Measurements from ENCODE around the gene KIAA1958. TPM values are rescaled to one million over a fixed set of nuclear protein-coding genes. Genes with fewer than 3 reads are reported as not detected.

Gene KIAA1958
- 10 to 100 TPM; 10.9 to 17.6 (median 13.8) TPM for polyA plus RNA-seq (ENCODE audit: insufficient read length in 4 of 4)

GRCh38 chr9:112486221-112487007, at the start of gene KIAA1958:
TSS of gene KIAA1958 (plus strand) at chr9:112486827. CDS start at chr9:112574081, 87,254 bp downstream.
- DNase-seq (ENCODE audit: low read depth in 4 of 4, low spot score in 2 of 4): peak in 3 of 4 donors; percentile 36 to 67 (median 48)

GRCh38 chr9:112437406-112437805, 49.2 kb upstream of the KIAA1958 start:
- DNase-seq (ENCODE audit: low read depth in 4 of 4, low spot score in 2 of 4): no peak

GRCh38 chr9:112439171-112439570, 47.5 kb upstream of the KIAA1958 start:
- DNase-seq (ENCODE audit: low read depth in 4 of 4, low spot score in 2 of 4): no peak

- peak in 1 of 4 donors; percentile 8 for DNase-seq (ENCODE audit: low read depth in 4 of 4, low spot score in 2 of 4)
Measured at GRCh38 chr9:112439825-112440224, 46.8 kb upstream of the KIAA1958 start.

GRCh38 chr9:112443200-112443599, 43.4 kb upstream of the KIAA1958 start:
- no peak for DNase-seq (ENCODE audit: low read depth in 4 of 4, low spot score in 2 of 4)

GRCh38 chr9:112443636-112444035, 43.0 kb upstream of the KIAA1958 start:
- no peak for DNase-seq (ENCODE audit: low read depth in 4 of 4, low spot score in 2 of 4)

- DNase-seq (ENCODE audit: low read depth in 4 of 4, low spot score in 2 of 4): no peak
Measured at GRCh38 chr9:112445196-112445595, 41.4 kb upstream of the KIAA1958 start.

- no peak for DNase-seq (ENCODE audit: low read depth in 4 of 4, low spot score in 2 of 4)
Measured at GRCh38 chr9:112446080-112446479, 40.5 kb upstream of the KIAA1958 start.

GRCh38 chr9:112446526-112446925, 40.1 kb upstream of the KIAA1958 start:
- no peak for DNase-seq (ENCODE audit: low read depth in 4 of 4, low spot score in 2 of 4)

GRCh38 chr9:112447283-112447761, 39.3 kb upstream of the KIAA1958 start:
- peak in 1 of 4 donors; percentile 10 for DNase-seq (ENCODE audit: low read depth in 4 of 4, low spot score in 2 of 4)

- DNase-seq (ENCODE audit: low read depth in 4 of 4, low spot score in 2 of 4): no peak
Measured at GRCh38 chr9:112462855-112463254, 23.8 kb upstream of the KIAA1958 start.

- no peak for DNase-seq (ENCODE audit: low read depth in 4 of 4, low spot score in 2 of 4)
Measured at GRCh38 chr9:112465352-112465751, 21.3 kb upstream of the KIAA1958 start.

- DNase-seq (ENCODE audit: low read depth in 4 of 4, low spot score in 2 of 4): no peak
Measured at GRCh38 chr9:112472996-112473395, 13.6 kb upstream of the KIAA1958 start.

GRCh38 chr9:112473986-112474385, 12.6 kb upstream of the KIAA1958 start:
- DNase-seq (ENCODE audit: low read depth in 4 of 4, low spot score in 2 of 4): no peak

- DNase-seq (ENCODE audit: low read depth in 4 of 4, low spot score in 2 of 4): no peak
Measured at GRCh38 chr9:112475318-112475717, 11.3 kb upstream of the KIAA1958 start.

GRCh38 chr9:112477330-112477729, 9.3 kb upstream of the KIAA1958 start:
- DNase-seq (ENCODE audit: low read depth in 4 of 4, low spot score in 2 of 4): no peak

- DNase-seq (ENCODE audit: low read depth in 4 of 4, low spot score in 2 of 4): no peak
Measured at GRCh38 chr9:112479221-112479620, 7.4 kb upstream of the KIAA1958 start.

- no peak for DNase-seq (ENCODE audit: low read depth in 4 of 4, low spot score in 2 of 4)
Measured at GRCh38 chr9:112484607-112485006, 2.0 kb upstream of the KIAA1958 start.

- DNase-seq (ENCODE audit: low read depth in 4 of 4, low spot score in 2 of 4): no peak
Measured at GRCh38 chr9:112485574-112485973, 1.1 kb upstream of the KIAA1958 start.

GRCh38 chr9:112487008-112487798, 576 bp downstream of the KIAA1958 start:
- DNase-seq (ENCODE audit: low read depth in 4 of 4, low spot score in 2 of 4): peak in 3 of 4 donors; percentile 39 to 52 (median 44)

GRCh38 chr9:112487799-112488340, 1.2 kb downstream of the KIAA1958 start:
- no peak for DNase-seq (ENCODE audit: low read depth in 4 of 4, low spot score in 2 of 4)

All from left renal cortex interstitium (tissue), 4 donors.